MCF 10A (cell line): ENCODE results near the gene CCDC15. TPM values are rescaled to one million over a fixed set of nuclear protein-coding genes. Genes with fewer than 3 reads are reported as not detected.

Source experiments
- BruUV-seq: library from RNA; stranded (reverse); fragments of 400-500 nt; replicated peaks from 2 replicates; lab custom pipeline; 2021; lab: Mats Ljungman, UMichigan
- CTCF ChIA-PET: fragments of 300-600 bp; sonication (Branson Sonifier 250); formaldehyde crosslinking; extraction: SDS; loops from one replicate; lab custom pipeline; 2021; ENCODE audit warnings: antibody characterized with exemption, inconsistent platforms; lab: Yijun Ruan, JAX
- POLR2A ChIA-PET: fragments of 300-600, 350-650 bp; sonication (Branson Sonifier 250); formaldehyde crosslinking; extraction: SDS; loops from one replicate; lab custom pipeline; 2020; ENCODE audit warnings: antibody characterized with exemption, inconsistent platforms; lab: Yijun Ruan, JAX
- DNase-seq: peaks from one replicate; pipeline ENCODE4 v3.0.0-alpha.2; 2018; ENCODE audit not compliant: unreplicated experiment
- H3K27ac Mint-ChIP-seq: one replicate; pipeline ENCODE4 v1.8.0; 2022; ENCODE audit warnings: mild to moderate bottlenecking, low read depth, mixed read lengths; ENCODE audit not compliant: unreplicated experiment
- H3K27me3 Mint-ChIP-seq: one replicate; pipeline ENCODE4 v1.8.0; 2022; ENCODE audit warnings: mixed read lengths; ENCODE audit not compliant: insufficient read depth, unreplicated experiment
- H3K36me3 Mint-ChIP-seq: one replicate; pipeline ENCODE4 v1.8.0; 2022; ENCODE audit warnings: mild to moderate bottlenecking, moderate library complexity, mixed read lengths; ENCODE audit not compliant: insufficient read depth, unreplicated experiment
- H3K4me1 Mint-ChIP-seq: one replicate; pipeline ENCODE4 v1.8.0; 2022; ENCODE audit warnings: mixed read lengths; ENCODE audit not compliant: insufficient read depth, unreplicated experiment
- H3K4me3 Mint-ChIP-seq: one replicate; pipeline ENCODE4 v1.8.0; 2022; ENCODE audit warnings: mild to moderate bottlenecking, moderate library complexity, mixed read lengths; ENCODE audit not compliant: unreplicated experiment
- H3K9me3 Mint-ChIP-seq: one replicate; pipeline ENCODE4 v1.8.0; 2022; ENCODE audit warnings: mixed read lengths; ENCODE audit not compliant: unreplicated experiment
- intact Hi-C: fragments of 100-400 bp; cut with micrococcal nuclease; formaldehyde crosslinking; loops from 2 replicates; pipeline ENCODE4 v1.14.1; 2022
- total RNA-seq: library from RNA; stranded (reverse); gene quantifications from 2 replicates; pipeline ENCODE4 v1.2.3, GENCODE V29; 2022
- TF ChIP-seq, protein P1 (sequence below): fragments of 200-600 bp; IDR thresholded peaks from one replicate; pipeline ENCODE4 v1.8.0; 2022; ENCODE audit warnings: antibody characterized with exemption, mild to moderate bottlenecking; ENCODE audit not compliant: unreplicated experiment

CCDC15 gene
- total RNA-seq, 1 experiment from 2014 or later = 2.8 TPM

DNA sequence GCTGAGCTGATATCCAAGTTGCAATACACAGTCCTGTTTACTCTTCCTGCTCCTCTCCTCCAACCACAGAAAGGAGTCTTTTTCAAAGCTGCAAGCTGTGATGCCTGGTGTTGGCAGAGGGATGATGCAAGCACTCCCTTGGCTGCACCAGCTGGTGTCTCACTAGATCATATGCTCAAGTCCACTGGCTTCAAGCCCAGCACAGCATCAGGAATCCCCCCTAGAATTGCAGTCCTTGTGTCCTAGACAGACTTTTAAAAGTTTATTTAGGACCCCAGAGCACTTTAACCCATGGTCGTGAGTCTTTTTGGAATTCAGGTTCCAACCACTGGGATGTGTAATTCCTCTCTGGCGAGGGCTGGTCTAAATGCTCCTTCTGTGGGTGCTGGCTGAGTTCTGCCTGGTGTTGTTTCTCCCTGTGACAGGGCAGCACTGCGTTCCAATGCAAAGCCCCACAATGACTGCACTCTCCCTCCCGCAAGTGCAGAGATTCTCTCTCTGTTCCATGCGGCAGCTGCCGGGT, 36.8 kb upstream of the CCDC15 start:
- H3K9me3 Mint-ChIP-seq = peaks cover 3% of the 10 kb centered on the region
- H3K4me3 Mint-ChIP-seq = no peak overlapping the region
- no peaks in the 10 kb centered on the region for H3K27me3 Mint-ChIP-seq
- H3K27ac Mint-ChIP-seq = no peak overlapping the region
- no peaks in the 10 kb centered on the region for H3K36me3 Mint-ChIP-seq
- POLR2A ChIA-PET = no interaction called here
- intact Hi-C loops = no loop called here
- BruUV-seq = no TSS peak
- DNase-seq = peak; percentile 11
- CTCF ChIA-PET = interaction anchor here (0.6 kb wide), 1 partner anchor 17 kb away, joined by 3 read pairs; no protein-coding TSS in a partner anchor
- no peaks in the 10 kb centered on the region for H3K4me1 Mint-ChIP-seq
- TF ChIP-seq, protein P1, sequence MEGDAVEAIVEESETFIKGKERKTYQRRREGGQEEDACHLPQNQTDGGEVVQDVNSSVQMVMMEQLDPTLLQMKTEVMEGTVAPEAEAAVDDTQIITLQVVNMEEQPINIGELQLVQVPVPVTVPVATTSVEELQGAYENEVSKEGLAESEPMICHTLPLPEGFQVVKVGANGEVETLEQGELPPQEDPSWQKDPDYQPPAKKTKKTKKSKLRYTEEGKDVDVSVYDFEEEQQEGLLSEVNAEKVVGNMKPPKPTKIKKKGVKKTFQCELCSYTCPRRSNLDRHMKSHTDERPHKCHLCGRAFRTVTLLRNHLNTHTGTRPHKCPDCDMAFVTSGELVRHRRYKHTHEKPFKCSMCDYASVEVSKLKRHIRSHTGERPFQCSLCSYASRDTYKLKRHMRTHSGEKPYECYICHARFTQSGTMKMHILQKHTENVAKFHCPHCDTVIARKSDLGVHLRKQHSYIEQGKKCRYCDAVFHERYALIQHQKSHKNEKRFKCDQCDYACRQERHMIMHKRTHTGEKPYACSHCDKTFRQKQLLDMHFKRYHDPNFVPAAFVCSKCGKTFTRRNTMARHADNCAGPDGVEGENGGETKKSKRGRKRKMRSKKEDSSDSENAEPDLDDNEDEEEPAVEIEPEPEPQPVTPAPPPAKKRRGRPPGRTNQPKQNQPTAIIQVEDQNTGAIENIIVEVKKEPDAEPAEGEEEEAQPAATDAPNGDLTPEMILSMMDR = no peak

- CTCF ChIA-PET = interaction anchor here (0.6 kb wide), 1 partner anchor 27 kb away, joined by 4 read pairs; no protein-coding TSS in a partner anchor
- TF ChIP-seq, protein P1 = no peak
- BruUV-seq = no TSS peak
- H3K27ac Mint-ChIP-seq = no peak within 1 kb of the TSS
- no peak within 1 kb of the TSS for H3K4me3 Mint-ChIP-seq
- intact Hi-C loops = no loop called here
- H3K27me3 Mint-ChIP-seq = no peaks in the 10 kb centered on the region
- H3K36me3 Mint-ChIP-seq = no peaks in the 10 kb centered on the region
- no peaks in the 10 kb centered on the region for H3K9me3 Mint-ChIP-seq
- no peak for DNase-seq
- no peaks in the 10 kb centered on the region for H3K4me1 Mint-ChIP-seq
- POLR2A ChIA-PET = interaction anchor here (1.1 kb wide), 1 partner anchor 21 kb away, joined by 3 read pairs; no protein-coding TSS in a partner anchor
Observed at GRCh38 chr11:124918950-124919349, 35.1 kb upstream of the CCDC15 start, which contains the start of gene HEPN1. Gene HEPN1 (plus strand): TSS chr11:124919250.

DNA sequence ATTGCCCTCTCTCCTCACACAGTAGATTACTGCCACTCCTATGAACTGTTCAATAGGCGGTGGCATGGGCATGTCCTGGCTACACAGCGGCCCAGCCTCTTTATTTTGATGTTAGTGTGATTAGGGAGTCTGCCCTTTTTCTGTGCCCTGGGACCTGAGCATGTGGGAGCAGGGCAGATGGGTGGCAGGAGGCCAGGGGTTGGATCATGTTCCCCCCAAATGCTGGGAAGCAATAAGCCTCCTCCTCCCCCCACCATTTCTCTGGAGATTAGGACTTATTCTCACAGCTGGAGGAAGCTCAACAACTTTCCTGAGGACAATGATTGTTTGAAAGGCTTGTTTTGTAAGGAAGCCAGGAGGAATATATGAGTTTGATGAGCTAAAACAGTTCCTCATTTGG, 34.1 kb upstream of the CCDC15 start:
- BruUV-seq = no TSS peak
- H3K9me3 Mint-ChIP-seq = no peaks in the 10 kb centered on the region
- H3K27me3 Mint-ChIP-seq = no peaks in the 10 kb centered on the region
- no peak for DNase-seq
- POLR2A ChIA-PET = interaction anchor here (1.1 kb wide), 1 partner anchor 22 kb away, joined by 3 read pairs; no protein-coding TSS in a partner anchor
- no peaks in the 10 kb centered on the region for H3K36me3 Mint-ChIP-seq
- no peaks in the 10 kb centered on the region for H3K4me1 Mint-ChIP-seq
- no peak overlapping the region for H3K27ac Mint-ChIP-seq
- intact Hi-C loops = no loop called here
- H3K4me3 Mint-ChIP-seq = no peak overlapping the region
- TF ChIP-seq, protein P1 = no peak
- CTCF ChIA-PET = no interaction called here

DNA sequence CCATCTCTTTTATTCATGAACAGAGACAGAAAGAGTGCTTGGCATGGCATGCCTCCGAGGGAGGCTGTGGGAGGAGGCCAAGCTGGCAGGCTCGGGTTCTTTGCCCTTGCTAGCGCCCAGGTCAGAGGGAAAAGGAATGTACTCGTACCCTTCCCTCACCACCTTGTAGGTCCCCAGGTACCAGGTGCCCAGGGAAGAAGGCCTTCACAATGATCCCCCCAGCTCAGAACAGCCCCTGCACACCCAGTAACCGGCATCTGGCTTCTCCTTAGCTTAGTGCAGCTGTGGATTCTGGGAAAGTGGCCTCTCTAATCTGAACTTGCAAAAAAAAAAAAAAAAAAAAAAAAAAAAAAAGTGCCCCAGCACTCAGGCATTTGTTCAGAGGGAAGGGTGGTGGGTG, 33.6 kb upstream of the CCDC15 start:
- DNase-seq = no peak
- ChIA-PET CTCF (interaction anchor here (0.6 kb wide), 2 partner anchors 14 to 49 kb away, joined by 3 to 5 read pairs; no protein-coding TSS in a partner anchor), POLR2A (no interaction called here)
- no peaks in the 10 kb centered on the region for H3K27me3 Mint-ChIP-seq
- TF ChIP-seq, protein P1 = no peak
- intact Hi-C loops = no loop called here
- no peaks in the 10 kb centered on the region for H3K36me3 Mint-ChIP-seq
- no peaks in the 10 kb centered on the region for H3K4me1 Mint-ChIP-seq
- no peak overlapping the region for H3K27ac Mint-ChIP-seq
- BruUV-seq = no TSS peak
- no peak overlapping the region for H3K4me3 Mint-ChIP-seq
- no peaks in the 10 kb centered on the region for H3K9me3 Mint-ChIP-seq
